Thoracic aorta (tissue), 2 donors: ENCODE measurements around the gene DLGAP1. TPM values are rescaled to one million over a fixed set of nuclear protein-coding genes. Genes with fewer than 3 reads are reported as not detected.
A peak's percentile ranks its signal among the peaks of the same experiment; 100 is the strongest.

Experiments used
- ATAC-seq: fragments of 150-250 bp; one replicate; pipeline ENCODE4 v1.8.0; 2017; ENCODE audit warnings: low read depth; ENCODE audit not compliant: insufficient number of reproducible peaks, low FRiP score
- DNase-seq: peaks from one replicate; pipeline ENCODE4 v3.0.0-alpha.2; 2020; ENCODE audit warnings: low spot score
- H3K27ac ChIP-seq, 2 donors: fragments of 200-600 bp; sonication (generic); 1 replicate in 1 of 2; 2 replicates in 1 of 2; pipeline ENCODE4 v1.5.1; 2016; ENCODE audit warnings: mild to moderate bottlenecking in 2 of 2, moderate library complexity in 2 of 2
- H3K27me3 ChIP-seq: fragments of 200-600 bp; sonication (generic); replicated peaks from 2 replicates; pipeline ENCODE4 v1.6.0; 2016; ENCODE audit warnings: mild to moderate bottlenecking; ENCODE audit not compliant: insufficient read depth
- H3K36me3 ChIP-seq: fragments of 200-600 bp; sonication (generic); one replicate; pipeline ENCODE4 v1.5.1; 2016
- H3K4me1 ChIP-seq, 2 donors: fragments of 200-600 bp; sonication (generic); 1 replicate in 1 of 2; 2 replicates in 1 of 2; pipeline versions ENCODE4 v1.5.1 to v1.6.0; 2016; ENCODE audit warnings: low read depth in 2 of 2, mild to moderate bottlenecking in 1 of 2; ENCODE audit not compliant: control insufficient read depth in 1 of 2
- H3K4me3 ChIP-seq: fragments of 200-600 bp; sonication (generic); 2 replicates; pipeline ENCODE4 v1.5.1; 2016; ENCODE audit warnings: mild to moderate bottlenecking
- H3K9me3 ChIP-seq: fragments of 200-600 bp; sonication (generic); 2 replicates; pipeline ENCODE4 v1.5.1; 2016
- total RNA-seq, 2 donors: library from RNA; depleted of rRNA; stranded (reverse); fragments of >200 nt; gene quantifications; one replicate each; pipeline versions ENCODE4 v1.1.0 to v1.2.3, GENCODE V29; 2016
- TF ChIP-seq, protein P1 (sequence below): fragments of 200-600 bp; sonication (generic); IDR thresholded peaks from one replicate; pipeline ENCODE4 v1.5.1; 2019; ENCODE audit warnings: antibody characterized with exemption

The DLGAP1 gene
- total RNA-seq, 2 donors from 2014 or later, result 7.3 to 19.0 TPM

DNA sequence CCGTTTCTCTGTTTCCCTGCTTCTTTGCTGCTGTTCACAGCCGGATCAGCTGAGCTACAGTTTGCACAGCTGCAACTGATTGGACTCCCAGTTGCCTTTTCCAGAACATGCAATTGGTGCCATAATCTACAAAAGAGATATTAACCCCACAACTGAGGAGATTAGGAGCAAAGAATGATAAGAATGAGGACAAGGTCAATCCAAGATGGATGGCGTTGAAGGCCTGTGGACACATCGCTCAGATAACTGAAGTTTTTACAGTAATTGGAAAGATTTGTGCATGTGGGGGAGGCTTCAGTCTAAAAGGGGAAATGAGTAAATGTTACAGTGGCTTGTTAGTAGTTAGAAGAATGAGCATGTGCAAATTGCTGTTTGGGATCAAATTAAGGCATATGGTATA, 741.9 kb downstream of the DLGAP1 start:
- H3K4me1 ChIP-seq, result peaks cover 5 to 14% of the 10 kb centered on the region in 2 donors
- H3K9me3 ChIP-seq, result no peaks in the 10 kb centered on the region
- ATAC-seq (no peak), DNase-seq (no peak)
- TF ChIP-seq, protein P1, sequence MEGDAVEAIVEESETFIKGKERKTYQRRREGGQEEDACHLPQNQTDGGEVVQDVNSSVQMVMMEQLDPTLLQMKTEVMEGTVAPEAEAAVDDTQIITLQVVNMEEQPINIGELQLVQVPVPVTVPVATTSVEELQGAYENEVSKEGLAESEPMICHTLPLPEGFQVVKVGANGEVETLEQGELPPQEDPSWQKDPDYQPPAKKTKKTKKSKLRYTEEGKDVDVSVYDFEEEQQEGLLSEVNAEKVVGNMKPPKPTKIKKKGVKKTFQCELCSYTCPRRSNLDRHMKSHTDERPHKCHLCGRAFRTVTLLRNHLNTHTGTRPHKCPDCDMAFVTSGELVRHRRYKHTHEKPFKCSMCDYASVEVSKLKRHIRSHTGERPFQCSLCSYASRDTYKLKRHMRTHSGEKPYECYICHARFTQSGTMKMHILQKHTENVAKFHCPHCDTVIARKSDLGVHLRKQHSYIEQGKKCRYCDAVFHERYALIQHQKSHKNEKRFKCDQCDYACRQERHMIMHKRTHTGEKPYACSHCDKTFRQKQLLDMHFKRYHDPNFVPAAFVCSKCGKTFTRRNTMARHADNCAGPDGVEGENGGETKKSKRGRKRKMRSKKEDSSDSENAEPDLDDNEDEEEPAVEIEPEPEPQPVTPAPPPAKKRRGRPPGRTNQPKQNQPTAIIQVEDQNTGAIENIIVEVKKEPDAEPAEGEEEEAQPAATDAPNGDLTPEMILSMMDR, result no peak
- H3K4me3 ChIP-seq, result no peak overlapping the region
- no peaks in the 10 kb centered on the region for H3K36me3 ChIP-seq
- H3K27ac ChIP-seq, result no peak overlapping the region
- no peaks in the 10 kb centered on the region for H3K27me3 ChIP-seq

DNA sequence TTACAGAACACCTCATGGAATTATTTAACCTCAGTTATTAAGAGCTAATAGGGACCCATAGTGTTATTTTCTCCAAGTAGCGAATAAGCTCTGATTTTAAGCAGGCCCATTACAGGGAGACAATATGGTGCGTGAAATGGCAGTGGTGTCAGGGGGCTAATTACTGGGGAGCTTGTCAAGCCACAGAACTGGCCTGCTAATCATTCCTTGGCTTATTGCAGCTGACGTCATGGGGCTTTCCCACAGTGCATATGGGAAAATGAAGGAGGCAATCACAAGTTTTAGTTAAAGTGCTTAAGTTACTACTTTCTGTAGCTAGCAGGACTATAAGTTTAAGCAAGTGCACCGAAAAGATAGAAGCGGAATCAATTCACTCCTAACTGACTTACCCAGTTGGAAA, 742.6 kb downstream of the DLGAP1 start:
- H3K27me3 ChIP-seq, result no peaks in the 10 kb centered on the region
- no peaks in the 10 kb centered on the region for H3K9me3 ChIP-seq
- no peak overlapping the region for H3K27ac ChIP-seq
- DNase-seq (no peak), ATAC-seq (no peak)
- no peak overlapping the region for H3K4me3 ChIP-seq
- H3K4me1 ChIP-seq, result peaks cover 5 to 14% of the 10 kb centered on the region in 2 donors
- TF ChIP-seq, protein P1, result no peak
- no peaks in the 10 kb centered on the region for H3K36me3 ChIP-seq

GRCh38 chr18:3710712-3711301, 744.3 kb downstream of the DLGAP1 start:
- ATAC-seq (no peak), DNase-seq (no peak)
- no peaks in the 10 kb centered on the region for H3K27me3 ChIP-seq
- H3K27ac ChIP-seq, result peak overlapping the region in 1 of 2 donors; percentile 37
- H3K9me3 ChIP-seq, result no peaks in the 10 kb centered on the region
- no peak overlapping the region for H3K4me3 ChIP-seq
- H3K4me1 ChIP-seq, result peaks cover 5 to 14% of the 10 kb centered on the region in 2 donors
- TF ChIP-seq, protein P1, result no peak
- H3K36me3 ChIP-seq, result no peaks in the 10 kb centered on the region

DNA sequence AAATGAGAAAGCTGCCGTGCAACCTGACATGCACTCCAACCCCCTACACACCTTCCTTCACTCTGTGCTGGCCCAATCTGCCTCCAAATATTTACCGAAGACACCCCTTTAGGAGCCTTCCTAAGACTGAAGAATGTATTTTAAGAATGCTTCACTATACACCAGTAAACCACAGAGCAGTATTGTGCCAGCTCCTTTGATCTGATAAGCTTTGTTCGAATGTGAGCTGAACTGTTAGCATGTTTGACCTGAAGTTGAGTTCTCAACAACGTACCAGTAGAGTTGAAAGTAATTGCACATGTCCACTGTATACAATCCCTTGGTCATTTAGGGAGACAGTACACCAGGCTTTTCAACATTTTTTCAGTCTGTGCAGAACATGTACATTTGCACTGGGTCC, 745.9 kb downstream of the DLGAP1 start:
- Histone ChIP-seq H3K27me3 (no peaks in the 10 kb centered on the region), H3K4me3 (no peak overlapping the region), H3K4me1 (peaks cover 5 to 14% of the 10 kb centered on the region in 2 donors), H3K27ac (no peak overlapping the region), H3K9me3 (no peaks in the 10 kb centered on the region), H3K36me3 (no peaks in the 10 kb centered on the region)
- TF ChIP-seq, protein P1, result no peak
- DNase-seq (no peak), ATAC-seq (no peak)

DNA sequence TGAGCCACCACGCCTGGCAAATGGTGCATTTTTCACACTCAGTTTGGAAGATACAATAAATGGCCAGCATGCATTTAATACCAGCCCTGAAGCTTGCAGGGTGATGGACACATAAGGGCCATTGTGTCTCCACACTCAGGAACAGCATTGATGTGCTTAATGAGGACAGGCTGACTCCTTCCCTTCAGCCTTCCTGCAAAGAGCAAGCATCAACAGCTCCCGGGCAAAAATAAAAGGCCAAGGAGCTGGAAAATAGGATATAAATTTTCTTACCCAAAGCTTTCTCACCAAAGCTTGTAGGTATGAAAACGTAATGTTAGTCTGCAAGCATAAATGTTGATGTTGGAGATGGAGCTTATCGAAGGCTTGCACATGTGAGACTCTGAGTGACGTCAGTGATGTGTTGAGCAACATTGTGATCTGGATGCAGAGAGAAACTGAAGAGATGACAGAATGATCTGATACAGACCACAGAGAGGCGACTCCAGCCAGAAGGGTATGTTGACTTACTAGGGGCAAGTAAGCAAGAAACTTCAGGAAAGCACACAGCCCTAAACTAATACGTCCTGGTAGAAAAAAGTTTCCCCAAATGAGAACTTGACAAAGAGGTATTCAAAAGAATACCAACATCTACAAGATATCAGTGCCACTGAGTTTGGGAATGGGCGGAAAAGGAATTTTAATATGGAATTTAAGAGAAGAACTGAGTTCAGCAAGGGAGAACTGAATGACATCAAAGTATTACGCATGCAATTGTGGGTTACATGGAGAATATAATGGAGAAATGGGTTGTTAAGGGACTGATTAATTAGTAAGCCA, 748.6 kb downstream of the DLGAP1 start:
- no peaks in the 10 kb centered on the region for H3K9me3 ChIP-seq
- no peak overlapping the region for H3K27ac ChIP-seq
- TF ChIP-seq, protein P1, result no peak
- H3K27me3 ChIP-seq, result no peaks in the 10 kb centered on the region
- H3K4me1 ChIP-seq, result peaks cover 5 to 12% of the 10 kb centered on the region in 2 donors
- ATAC-seq (no peak), DNase-seq (no peak)
- no peaks in the 10 kb centered on the region for H3K36me3 ChIP-seq
- H3K4me3 ChIP-seq, result no peak overlapping the region
